Cardiac muscle cell (in vitro differentiated cells and primary cell): Measurements from ENCODE around the gene CACNA1C. TPM values are rescaled to one million over a fixed set of nuclear protein-coding genes. Genes with fewer than 3 reads are reported as not detected.

Experiments
- DNase-seq, 2 donors: peaks; one replicate each; pipeline versions ENCODE4 v3.0.0 to v3.0.0-alpha.2; 2010 to 2017; ENCODE audit warnings: low read depth in 1 of 2, low spot score in 1 of 2
- H3K27ac ChIP-seq: fragments of 200-600 bp; sonication (generic); 2 replicates; pipeline ENCODE4 v1.5.1; 2016
- H3K27me3 ChIP-seq: fragments of 200-600 bp; sonication (generic); 2 replicates; pipeline ENCODE4 v1.6.0; 2016; ENCODE audit warnings: control low read depth
- H3K36me3 ChIP-seq: fragments of 200-600 bp; sonication (generic); 2 replicates; pipeline ENCODE4 v1.5.1; 2016; ENCODE audit warnings: control low read depth
- H3K4me1 ChIP-seq: fragments of 200-600 bp; sonication (generic); 2 replicates; pipeline ENCODE4 v1.8.1; 2017; ENCODE audit warnings: low read depth, mild to moderate bottlenecking, mixed run types
- H3K4me3 ChIP-seq: fragments of 200-600 bp; sonication (generic); 2 replicates; pipeline ENCODE4 v1.5.1; 2016; ENCODE audit warnings: mild to moderate bottlenecking
- H3K9me3 ChIP-seq: fragments of 200-600 bp; sonication (generic); 2 replicates; pipeline ENCODE4 v1.5.1; 2017; ENCODE audit warnings: low read depth, mild to moderate bottlenecking, control low read depth
- polyA plus RNA-seq: library from polyadenylated mRNA; unstranded; fragments of >200 nt; fragmentation: Nextera tagmentation; extraction: Ambion mirVana; gene quantifications from 2 replicates; pipeline ENCODE4 v1.2.1, GENCODE V29; 2016
- total RNA-seq: library from RNA; depleted of rRNA; stranded (reverse); fragments of >200 nt; gene quantifications from 2 replicates; pipeline ENCODE4 v1.2.3, GENCODE V29; 2016
- TF ChIP-seq, protein P1 (sequence below): IDR thresholded peaks from 2 replicates; pipeline ENCODE4 v1.5.1; 2012; ENCODE audit warnings: low read depth, mild to moderate bottlenecking, low read length

CACNA1C gene
- total and polyA plus RNA-seq, 2 experiments from 2014 or later, result 40.8 to 77.8 TPM

- Histone ChIP-seq H3K4me3 (no peak overlapping the region), H3K4me1 (no peaks in the 10 kb centered on the region), H3K36me3 (peaks cover 9% of the 10 kb centered on the region), H3K9me3 (no peaks in the 10 kb centered on the region), H3K27ac (no peak overlapping the region), H3K27me3 (no peaks in the 10 kb centered on the region)
- peak in 1 of 2 donors; percentile 19 for DNase-seq
- TF ChIP-seq, protein P1, sequence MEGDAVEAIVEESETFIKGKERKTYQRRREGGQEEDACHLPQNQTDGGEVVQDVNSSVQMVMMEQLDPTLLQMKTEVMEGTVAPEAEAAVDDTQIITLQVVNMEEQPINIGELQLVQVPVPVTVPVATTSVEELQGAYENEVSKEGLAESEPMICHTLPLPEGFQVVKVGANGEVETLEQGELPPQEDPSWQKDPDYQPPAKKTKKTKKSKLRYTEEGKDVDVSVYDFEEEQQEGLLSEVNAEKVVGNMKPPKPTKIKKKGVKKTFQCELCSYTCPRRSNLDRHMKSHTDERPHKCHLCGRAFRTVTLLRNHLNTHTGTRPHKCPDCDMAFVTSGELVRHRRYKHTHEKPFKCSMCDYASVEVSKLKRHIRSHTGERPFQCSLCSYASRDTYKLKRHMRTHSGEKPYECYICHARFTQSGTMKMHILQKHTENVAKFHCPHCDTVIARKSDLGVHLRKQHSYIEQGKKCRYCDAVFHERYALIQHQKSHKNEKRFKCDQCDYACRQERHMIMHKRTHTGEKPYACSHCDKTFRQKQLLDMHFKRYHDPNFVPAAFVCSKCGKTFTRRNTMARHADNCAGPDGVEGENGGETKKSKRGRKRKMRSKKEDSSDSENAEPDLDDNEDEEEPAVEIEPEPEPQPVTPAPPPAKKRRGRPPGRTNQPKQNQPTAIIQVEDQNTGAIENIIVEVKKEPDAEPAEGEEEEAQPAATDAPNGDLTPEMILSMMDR, result no peak
These were observed 430.3 kb downstream of the CACNA1C start for GRCh38 chr12:2482938-2483660.

GRCh38 chr12:2483713-2484112 is 430.9 kb downstream of the CACNA1C start:
- TF ChIP-seq, protein P1, result no peak
- Histone ChIP-seq H3K36me3 (peaks cover 9% of the 10 kb centered on the region), H3K4me1 (no peaks in the 10 kb centered on the region), H3K9me3 (no peaks in the 10 kb centered on the region), H3K27me3 (no peaks in the 10 kb centered on the region), H3K27ac (no peak overlapping the region), H3K4me3 (no peak overlapping the region)
- DNase-seq, result no peak

DNA sequence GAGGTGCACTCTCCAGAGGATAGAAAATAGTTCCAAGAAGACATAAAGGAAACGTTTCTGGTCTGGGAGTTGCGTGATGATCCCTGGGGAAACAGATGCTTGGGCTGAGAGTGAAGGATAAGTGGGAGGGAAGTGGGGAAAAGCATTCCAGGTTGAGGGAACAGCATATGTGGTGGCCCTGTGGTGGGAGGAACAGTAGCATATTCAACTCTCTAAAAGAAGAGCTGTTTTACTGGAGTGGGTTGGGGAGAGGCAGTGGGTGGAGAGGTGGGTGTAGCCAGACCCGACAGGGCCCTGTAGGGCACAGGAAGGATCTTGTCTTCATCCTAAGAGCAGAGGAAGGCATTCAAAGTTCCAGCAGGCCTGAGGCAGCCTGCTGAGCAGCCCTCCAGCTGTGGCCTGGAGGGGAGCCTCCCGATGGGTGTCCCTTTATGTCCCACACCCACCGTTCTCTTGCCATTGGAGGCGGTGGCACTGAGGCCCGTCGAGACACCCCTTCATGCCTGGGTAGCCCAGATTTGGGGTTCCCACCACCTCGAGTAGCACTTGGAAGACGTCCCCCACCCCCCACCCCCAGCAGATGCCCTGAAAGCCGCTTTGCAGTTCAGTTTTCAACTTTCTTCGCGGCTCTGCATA is 431.5 kb downstream of the CACNA1C start:
- no peaks in the 10 kb centered on the region for H3K27me3 ChIP-seq

DNA sequence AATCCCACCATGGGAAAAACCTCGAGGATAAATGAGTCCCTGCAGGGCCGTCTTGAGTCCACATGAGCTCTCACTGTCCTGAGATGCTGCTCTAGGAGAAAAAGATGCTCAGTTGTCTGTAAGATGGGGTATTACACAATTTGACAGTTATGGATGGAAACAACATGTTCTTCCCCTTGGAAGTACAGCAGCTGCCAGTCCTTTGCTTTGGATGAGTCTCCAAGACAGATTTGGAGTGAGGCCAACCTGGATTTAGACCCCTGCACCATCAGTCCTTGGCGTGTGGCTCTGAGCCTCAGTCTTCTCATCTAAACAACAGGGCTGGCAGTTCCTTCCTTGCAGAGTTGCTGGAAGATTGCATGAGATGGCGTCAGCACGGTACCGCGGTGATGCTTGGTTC is 432.9 kb downstream of the CACNA1C start:
- DNase-seq, result no peak

More for the DNA sequence above, 431.5 kb downstream of the CACNA1C start:
- Histone ChIP-seq H3K27ac (no peak overlapping the region), H3K4me3 (no peak overlapping the region), H3K36me3 (peaks cover 9% of the 10 kb centered on the region), H3K9me3 (no peaks in the 10 kb centered on the region), H3K4me1 (no peaks in the 10 kb centered on the region)
- TF ChIP-seq, protein P1, result no peak
- no peak for DNase-seq

GRCh38 chr12:2486796-2487195 is 434.0 kb downstream of the CACNA1C start:
- DNase-seq, result no peak
- Histone ChIP-seq H3K4me1 (no peaks in the 10 kb centered on the region), H3K9me3 (no peaks in the 10 kb centered on the region), H3K4me3 (no peak overlapping the region), H3K27me3 (no peaks in the 10 kb centered on the region), H3K36me3 (peaks cover 9% of the 10 kb centered on the region), H3K27ac (no peak overlapping the region)
- TF ChIP-seq, protein P1, result no peak

More for the DNA sequence above, 432.9 kb downstream of the CACNA1C start:
- Histone ChIP-seq H3K27ac (no peak overlapping the region), H3K4me3 (no peak overlapping the region), H3K9me3 (no peaks in the 10 kb centered on the region), H3K27me3 (no peaks in the 10 kb centered on the region), H3K36me3 (peaks cover 9% of the 10 kb centered on the region), H3K4me1 (no peaks in the 10 kb centered on the region)
- TF ChIP-seq, protein P1, result no peak
